Body of pancreas (tissue), 4 donors: ENCODE data around the gene PRSS1.
"Not testable (repeated sequence)": the region's sequence is repeated elsewhere in the genome, so short reads cannot be mapped to it uniquely, and the experiment has no call there.

Experiments
- POLR2A ChIP-seq, 3 donors: fragments of 450-650 bp; IDR thresholded peaks; one replicate each; pipeline ENCODE4 v1.6.1; 2016; ENCODE audit warnings: antibody characterized with exemption in 3 of 3, mild to moderate bottlenecking in 2 of 3
- TF ChIP-seq, protein P1 (sequence below), 7 experiments: fragments of 450-650 bp in 4 of 7; fragments of 200-600 bp in 3 of 7; sonication (generic) in 3 of 7; IDR thresholded peaks; one replicate each; pipeline ENCODE4 v1.5.1; 2016 to 2019; ENCODE audit warnings: antibody characterized with exemption in 7 of 7

- TF ChIP-seq, protein P1, sequence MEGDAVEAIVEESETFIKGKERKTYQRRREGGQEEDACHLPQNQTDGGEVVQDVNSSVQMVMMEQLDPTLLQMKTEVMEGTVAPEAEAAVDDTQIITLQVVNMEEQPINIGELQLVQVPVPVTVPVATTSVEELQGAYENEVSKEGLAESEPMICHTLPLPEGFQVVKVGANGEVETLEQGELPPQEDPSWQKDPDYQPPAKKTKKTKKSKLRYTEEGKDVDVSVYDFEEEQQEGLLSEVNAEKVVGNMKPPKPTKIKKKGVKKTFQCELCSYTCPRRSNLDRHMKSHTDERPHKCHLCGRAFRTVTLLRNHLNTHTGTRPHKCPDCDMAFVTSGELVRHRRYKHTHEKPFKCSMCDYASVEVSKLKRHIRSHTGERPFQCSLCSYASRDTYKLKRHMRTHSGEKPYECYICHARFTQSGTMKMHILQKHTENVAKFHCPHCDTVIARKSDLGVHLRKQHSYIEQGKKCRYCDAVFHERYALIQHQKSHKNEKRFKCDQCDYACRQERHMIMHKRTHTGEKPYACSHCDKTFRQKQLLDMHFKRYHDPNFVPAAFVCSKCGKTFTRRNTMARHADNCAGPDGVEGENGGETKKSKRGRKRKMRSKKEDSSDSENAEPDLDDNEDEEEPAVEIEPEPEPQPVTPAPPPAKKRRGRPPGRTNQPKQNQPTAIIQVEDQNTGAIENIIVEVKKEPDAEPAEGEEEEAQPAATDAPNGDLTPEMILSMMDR (IDR thresholded peaks at IDR 0.05), result not testable (repeated sequence)
- not testable (repeated sequence) for TF ChIP-seq POLR2A (IDR thresholded peaks at IDR 0.05)
Observed at GRCh38 chr7:142758312-142758711, 9.0 kb downstream of the PRSS1 start.
